GM21447 (cell line): Measurements from ENCODE around the gene UBE2E2.

Experiments used
- ATAC-seq: cut with Tn5 transposase; IDR thresholded peaks from one replicate; pipeline ENCODE4 v1.9.1; 2021; ENCODE audit not compliant: unreplicated experiment

UBE2E2 gene

GRCh38 chr3:23567917-23568316 is 364.8 kb downstream of the UBE2E2 start:
- peak; percentile 54 for ATAC-seq

GRCh38 chr3:23573827-23574226 is 370.7 kb downstream of the UBE2E2 start:
- no peak for ATAC-seq

GRCh38 chr3:23574822-23575315 is 371.7 kb downstream of the UBE2E2 start:
- no peak for ATAC-seq

DNA sequence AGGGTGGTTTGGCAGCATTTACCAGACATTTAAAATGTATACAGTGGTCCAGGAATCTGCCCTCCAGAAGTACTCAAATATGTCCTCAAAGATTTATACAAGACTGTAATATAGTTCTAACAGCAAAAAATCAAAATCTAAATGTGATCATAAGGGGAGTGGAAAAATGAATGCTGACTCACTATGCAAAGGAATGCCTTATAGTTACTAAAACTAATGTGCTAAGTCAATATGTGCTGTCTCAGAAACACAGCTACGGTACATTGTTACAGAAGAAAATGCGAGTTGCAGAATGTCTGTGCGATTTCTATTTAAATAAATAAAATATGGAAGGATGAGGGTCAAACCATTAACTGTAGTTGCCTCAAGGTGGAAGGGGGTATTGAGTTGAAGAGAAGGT is 372.6 kb downstream of the UBE2E2 start:
- ATAC-seq = no peak

DNA sequence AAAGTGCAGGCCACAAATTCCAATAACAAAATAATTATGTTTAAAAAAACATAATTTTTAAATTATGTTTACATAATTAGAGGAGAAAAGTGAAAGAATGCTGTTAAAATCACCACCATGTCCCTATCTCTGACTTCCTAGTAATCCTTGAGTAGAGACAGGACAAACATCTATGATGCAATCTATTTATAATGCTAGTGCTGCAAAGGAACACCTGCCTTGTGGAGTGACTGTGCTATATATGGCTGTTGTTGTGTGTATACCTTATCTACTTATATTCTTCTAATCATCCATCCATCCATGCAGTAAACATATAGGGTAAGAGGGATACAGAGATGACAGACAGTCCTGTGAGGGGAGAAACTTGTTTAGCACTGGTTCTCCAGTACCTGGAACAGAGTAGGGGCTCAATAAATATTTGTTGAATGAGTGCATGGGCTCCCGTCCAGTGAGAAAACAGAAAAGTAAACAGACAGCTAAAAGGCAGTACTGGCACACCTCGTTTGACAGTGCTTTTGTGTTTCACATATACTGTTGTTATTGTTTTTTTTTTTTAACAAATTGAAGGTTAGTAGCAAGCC is 373.3 kb downstream of the UBE2E2 start:
- no peak for ATAC-seq

GRCh38 chr3:23580096-23580713 is 377.1 kb downstream of the UBE2E2 start:
- ATAC-seq = no peak

GRCh38 chr3:23583980-23584740 is 381.0 kb downstream of the UBE2E2 start:
- no peak for ATAC-seq

DNA sequence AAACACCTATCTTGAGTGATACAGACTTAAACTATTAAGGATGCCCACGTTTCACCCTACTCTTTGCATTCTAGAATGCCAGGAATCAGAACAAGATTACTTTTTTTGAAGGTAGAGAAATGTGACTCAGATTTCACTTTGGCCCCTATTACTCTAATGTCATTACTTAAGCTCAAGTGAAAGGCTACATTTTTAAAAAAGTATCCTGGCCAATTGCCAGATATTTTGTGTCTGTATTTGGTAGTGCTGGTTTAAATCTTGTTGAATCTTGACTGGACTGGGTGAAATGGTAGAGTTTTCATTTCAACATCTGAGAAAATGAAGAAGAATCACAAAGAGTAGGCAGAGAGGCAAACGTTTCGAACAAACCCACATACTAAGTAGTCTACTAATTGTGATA is 384.4 kb downstream of the UBE2E2 start:
- no peak for ATAC-seq

DNA sequence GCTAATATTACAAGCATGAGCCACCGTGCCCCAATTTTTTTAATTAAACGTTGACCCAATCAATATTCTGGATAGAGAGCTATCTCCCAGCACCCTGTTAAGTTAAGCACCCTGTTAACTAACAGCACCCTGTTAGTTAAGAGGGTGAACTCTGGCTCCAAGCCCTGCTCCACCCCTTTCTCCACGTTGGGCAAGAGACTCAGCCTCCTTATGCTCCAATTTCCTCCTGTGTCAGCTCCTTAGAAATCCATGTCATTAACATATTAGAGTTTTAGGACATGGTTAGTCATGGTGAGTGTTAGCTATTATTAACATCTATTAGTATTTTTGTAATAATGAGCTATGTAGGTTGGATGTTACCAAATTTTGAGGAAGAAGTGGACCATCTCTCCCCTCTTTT is 385.4 kb downstream of the UBE2E2 start:
- no peak for ATAC-seq

DNA sequence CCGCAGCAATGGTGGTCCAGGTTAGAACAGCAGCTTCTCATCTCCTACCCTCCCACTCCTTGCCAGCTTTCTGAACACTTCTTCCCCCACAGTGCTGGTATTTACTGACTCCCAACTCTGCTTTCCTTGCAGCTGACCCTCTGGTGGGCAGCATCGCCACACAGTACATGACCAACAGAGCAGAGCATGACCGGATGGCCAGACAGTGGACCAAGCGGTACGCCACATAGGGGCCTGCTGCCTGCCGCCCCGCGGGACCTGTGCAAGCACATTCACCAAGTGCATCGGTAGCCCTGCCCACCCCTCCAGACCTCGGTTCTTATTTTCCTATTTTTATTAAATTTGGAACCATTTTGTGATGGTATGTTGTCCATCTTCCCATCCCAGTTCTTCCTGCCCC is 386.5 kb downstream of the UBE2E2 start:
- no peak for ATAC-seq

GRCh38 chr3:23590424-23591273 is 387.5 kb downstream of the UBE2E2 start:
- peak; percentile 88 for ATAC-seq

DNA sequence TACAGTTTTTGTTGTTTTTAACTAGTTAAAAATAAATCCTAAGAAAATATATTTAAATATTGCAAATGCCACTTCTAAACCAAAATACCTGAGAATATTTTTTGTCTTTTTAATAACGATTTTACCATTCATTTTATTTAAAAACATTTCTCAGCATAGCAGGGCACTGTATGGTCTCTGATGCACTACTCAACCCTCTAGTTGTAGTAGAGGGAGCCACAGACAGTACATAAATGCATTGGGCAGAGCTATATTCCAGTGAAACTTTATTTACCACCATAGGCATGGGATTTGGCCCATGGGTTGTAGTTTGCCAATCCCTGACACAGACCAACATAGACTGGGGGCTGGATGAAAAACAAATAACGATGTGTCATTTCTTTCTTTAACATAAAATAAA is 388.2 kb downstream of the UBE2E2 start:
- ATAC-seq = no peak

DNA sequence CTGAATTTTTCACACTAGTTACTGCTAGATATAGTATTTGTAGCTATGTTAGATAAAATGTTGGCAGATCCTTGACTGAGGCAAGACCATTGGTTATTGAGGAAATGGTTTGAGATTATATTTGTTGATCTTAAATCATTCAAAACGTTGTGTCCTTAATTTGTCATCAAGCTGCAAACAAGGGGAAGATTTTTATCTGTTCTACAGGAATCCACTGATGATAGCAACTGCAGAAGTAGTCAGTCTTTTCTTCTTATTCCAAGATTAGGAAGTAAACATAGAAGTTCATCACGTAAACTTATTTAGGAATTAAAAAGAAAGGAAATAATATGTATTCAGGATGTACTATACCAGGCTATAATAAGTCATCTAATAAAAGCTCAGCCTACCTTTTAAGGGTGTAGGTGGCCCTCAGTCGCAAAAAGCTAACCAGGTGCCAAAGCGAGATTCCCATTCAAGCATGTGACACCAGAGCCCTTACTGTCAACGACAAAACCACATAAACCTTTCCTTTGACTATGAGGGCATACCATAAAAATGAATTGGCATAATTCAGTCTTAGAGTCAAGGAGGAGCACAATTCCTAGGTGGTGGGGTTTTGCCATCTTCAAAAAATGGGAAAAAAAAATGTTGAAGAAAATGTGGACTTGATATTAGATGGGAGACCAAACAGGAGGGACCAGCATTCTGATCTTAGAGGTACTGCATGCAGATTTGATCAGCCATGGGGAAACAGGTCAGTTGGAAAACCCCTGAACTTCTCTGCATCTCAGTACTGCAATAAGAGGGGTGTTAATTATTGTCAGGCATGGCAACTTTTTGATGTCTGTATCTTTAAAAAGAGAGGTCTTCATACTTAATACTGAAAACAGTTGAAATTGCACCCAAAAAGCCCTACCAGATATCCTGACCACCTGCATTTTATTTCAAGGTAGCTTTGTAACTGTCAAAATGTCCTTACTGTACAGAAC is 390.1 kb downstream of the UBE2E2 start:
- ATAC-seq = peak; percentile 47

- no peak for ATAC-seq
Observed at GRCh38 chr3:23594066-23594465, 390.9 kb downstream of the UBE2E2 start.

- ATAC-seq = no peak
Observed at GRCh38 chr3:23594894-23595670, 392.0 kb downstream of the UBE2E2 start.

GRCh38 chr3:23595851-23596250 is 392.7 kb downstream of the UBE2E2 start:
- ATAC-seq = no peak

DNA sequence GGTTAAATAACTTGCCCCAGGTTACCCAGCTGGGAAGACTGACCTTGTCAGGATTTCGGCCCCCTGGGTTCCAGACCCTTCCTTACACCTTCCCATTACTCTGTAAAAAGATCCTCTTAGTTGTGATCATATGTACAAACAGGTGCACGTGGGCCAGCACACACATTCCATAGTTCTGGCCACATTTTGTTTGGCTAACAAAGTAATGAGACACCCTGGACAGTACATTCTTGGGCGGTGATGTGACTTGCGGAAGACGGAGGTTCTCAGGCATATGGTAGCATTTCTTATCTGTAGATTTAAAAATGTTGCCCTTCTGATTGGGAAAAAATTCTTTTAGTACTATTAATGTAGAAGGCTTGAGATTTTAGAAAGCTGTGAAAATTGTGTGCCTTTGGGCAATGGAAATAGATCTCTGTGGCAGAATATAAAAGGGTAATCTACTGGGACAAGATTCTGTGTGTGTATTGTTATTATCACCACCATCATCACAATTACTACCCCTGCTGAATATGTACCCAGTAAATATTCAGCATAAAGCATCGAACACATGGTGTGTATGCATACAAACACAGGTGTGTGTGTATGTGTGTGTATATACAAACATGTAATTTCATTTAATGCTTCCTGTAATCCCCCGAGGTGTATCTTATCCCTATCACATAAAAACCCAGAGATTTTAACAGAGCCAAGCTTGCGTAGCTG is 397.2 kb downstream of the UBE2E2 start:
- no peak for ATAC-seq

DNA sequence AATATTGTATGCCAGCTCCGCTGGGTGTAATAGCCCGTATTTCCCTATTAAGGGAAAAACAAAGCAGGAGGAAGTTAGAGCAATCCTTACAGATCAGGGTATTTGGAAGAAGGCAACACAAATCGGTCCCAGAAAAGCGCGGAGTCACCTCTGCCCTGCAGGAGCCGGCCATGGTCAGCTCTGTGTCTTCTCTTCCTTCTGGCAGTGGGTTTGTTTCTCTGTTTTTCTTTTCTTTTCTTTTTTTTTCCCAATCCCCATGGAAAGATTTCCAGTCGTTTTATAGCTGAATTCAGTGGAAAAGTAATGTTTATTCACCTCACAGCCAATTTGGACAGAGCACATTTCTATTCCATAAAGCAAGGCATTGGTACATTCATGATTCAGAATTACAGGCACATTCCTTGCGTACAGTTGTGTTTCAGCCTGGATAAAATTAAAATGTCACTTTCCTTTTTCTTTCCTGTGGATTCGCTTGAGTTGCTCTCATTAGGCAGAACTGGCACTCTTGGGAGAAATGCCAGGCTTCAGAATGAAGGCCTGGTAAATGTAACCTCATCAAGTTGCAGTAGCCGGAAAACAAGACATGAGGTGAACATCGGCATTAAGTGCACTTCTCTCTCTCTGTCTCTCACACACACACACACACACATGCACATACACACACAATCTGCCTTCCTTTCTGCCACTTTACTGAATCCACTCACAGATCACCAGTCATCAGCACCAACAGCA is 398.1 kb downstream of the UBE2E2 start:
- no peak for ATAC-seq
